HCT116 (cell line): Measurements from ENCODE around the gene HOMER2. TPM values are rescaled to one million over a fixed set of nuclear protein-coding genes. Genes with fewer than 3 reads are reported as not detected.

Experiments used
- ATAC-seq: fragments of 200-7000 bp; cut with Tn5 transposase; 2 replicates; pipeline ENCODE4 v1.9.1; 2020; ENCODE audit warnings: mild to moderate bottlenecking, moderate library complexity
- BruUV-seq: library from RNA; stranded (reverse); fragments of 400-500 nt; replicated peaks from 2 replicates; lab custom pipeline; 2021; lab: Mats Ljungman, UMichigan
- CTCF ChIA-PET: fragments of 300-600 bp; sonication (Branson Sonifier 250); formaldehyde crosslinking; loops from one replicate; lab custom pipeline; 2021; ENCODE audit warnings: antibody characterized with exemption; lab: Charles Lee
- POLR2A ChIA-PET: fragments of 300-600, 350-600 bp; sonication (Branson Sonifier 250); formaldehyde crosslinking; loops from one replicate; lab custom pipeline; 2021; ENCODE audit warnings: antibody characterized with exemption; lab: Charles Lee
- RAD21 ChIA-PET, 2 experiments: fragments of 300-600 bp; sonication (Branson Sonifier 250); formaldehyde crosslinking; loops; one replicate each; lab custom pipeline; 2023; ENCODE audit warnings: low total read pairs in 2 of 2; ENCODE audit not compliant: uncharacterized antibody in 2 of 2, unreplicated experiment in 2 of 2, low non-redundant PET in 1 of 2; lab: Charles Lee
- DNase-seq: peaks from one replicate; pipeline ENCODE4 v3.0.0-alpha.2; 2010; ENCODE audit warnings: low read depth, low spot score
- H2AFZ ChIP-seq: fragments of 200-600 bp; shearing (Covaris generic), sonication (generic); 2 replicates; pipeline ENCODE4 v1.6.1; 2017; ENCODE audit warnings: low read depth, mixed run types, mixed read lengths, antibody characterized with exemption, low read length; ENCODE audit not compliant: poor library complexity, severe bottlenecking
- H3K27ac ChIP-seq: 2 replicates; pipeline ENCODE4 v1.5.1; 2012; ENCODE audit warnings: low read depth, low read length
- H3K27me3 ChIP-seq: fragments of 200-600 bp; sonication (generic); 2 replicates; pipeline ENCODE4 v1.6.1; 2016; ENCODE audit warnings: mixed run types, low read length, mixed read lengths; ENCODE audit not compliant: insufficient read depth
- H3K36me3 ChIP-seq, 2 experiments: fragments of 200-500 bp in 1 of 2; fragments of 200-600 bp in 1 of 2; sonication (Bioruptor generic) in 1 of 2; sonication (generic) in 1 of 2; 2 replicates each; pipeline versions ENCODE4 v1.5.1 to v1.6.1; 2014 to 2016; ENCODE audit warnings: low read length in 2 of 2, inconsistent platforms in 1 of 2, mixed read lengths in 1 of 2, mixed run types in 1 of 2; ENCODE audit not compliant: insufficient read depth in 2 of 2, control insufficient read depth in 1 of 2
- H3K4me1 ChIP-seq, 2 experiments: fragments of 200-600 bp in 1 of 2; sonication (generic) in 1 of 2; 2 replicates each; pipeline versions ENCODE4 v1.5.1 to v1.6.1; 2012 to 2017; ENCODE audit warnings: low read length in 2 of 2, inconsistent platforms in 1 of 2, mild to moderate bottlenecking in 1 of 2, mixed read lengths in 1 of 2, mixed run types in 1 of 2, moderate library complexity in 1 of 2; ENCODE audit not compliant: insufficient read depth in 2 of 2, control insufficient read depth in 1 of 2
- H3K4me2 ChIP-seq: fragments of 200-600 bp; sonication (generic); 2 replicates; pipeline ENCODE4 v1.6.1; 2017; ENCODE audit warnings: mixed run types, low read length, mixed read lengths
- H3K4me3 ChIP-seq, 2 experiments: fragments of 200-600 bp in 1 of 2; sonication (generic) in 1 of 2; replicated peaks in 1 of 2; 2 replicates each; pipeline ENCODE4 v1.5.1; 2011 to 2016; ENCODE audit warnings: low read length in 2 of 2, control low read depth in 1 of 2, low read depth in 1 of 2, mild to moderate bottlenecking in 1 of 2, mixed read lengths in 1 of 2, mixed run types in 1 of 2
- H3K79me2 ChIP-seq: fragments of 200-600 bp; sonication (generic); 2 replicates; pipeline ENCODE4 v1.6.1; 2017; ENCODE audit warnings: mild to moderate bottlenecking, mixed run types, low read length, moderate library complexity, mixed read lengths; ENCODE audit not compliant: insufficient read depth
- H3K9ac ChIP-seq: fragments of 200-600 bp; sonication (generic); 2 replicates; pipeline ENCODE4 v1.6.1; 2016; ENCODE audit warnings: low read length, mixed read lengths
- H3K9me2 ChIP-seq: fragments of 200-600 bp; sonication (generic), shearing (Covaris generic); 2 replicates; pipeline ENCODE4 v1.6.1; 2017; ENCODE audit warnings: mixed run types, mild to moderate bottlenecking, moderate library complexity; ENCODE audit not compliant: insufficient read depth
- H3K9me3 ChIP-seq, 2 experiments: fragments of 200-500 bp in 1 of 2; fragments of 200-600 bp in 1 of 2; sonication (Bioruptor generic) in 1 of 2; sonication (generic) in 1 of 2; 2 replicates each; pipeline ENCODE4 v1.6.1; 2014 to 2017; ENCODE audit warnings: low read length in 2 of 2, mixed read lengths in 2 of 2, inconsistent platforms in 1 of 2, low read depth in 1 of 2, mild to moderate bottlenecking in 1 of 2, mixed run types in 1 of 2, moderate library complexity in 1 of 2; ENCODE audit not compliant: control insufficient read depth in 1 of 2, insufficient read depth in 1 of 2
- H4K20me1 ChIP-seq: fragments of 200-600 bp; sonication (generic), shearing (Covaris generic); 2 replicates; pipeline ENCODE4 v1.6.1; 2017; ENCODE audit warnings: mixed run types, mild to moderate bottlenecking, moderate library complexity; ENCODE audit not compliant: insufficient read depth
- CEBPB ChIP-seq: IDR thresholded peaks from 2 replicates; pipeline ENCODE4 v1.6.1; 2012; ENCODE audit warnings: low read depth
- ELF1 ChIP-seq: IDR thresholded peaks from 2 replicates; pipeline ENCODE4 v1.6.1; 2012; ENCODE audit warnings: low read depth, borderline replicate concordance
- EZH2phosphoT487 ChIP-seq: fragments of 200-600 bp; IDR thresholded peaks from 2 replicates; pipeline ENCODE4 v1.6.1; 2018; ENCODE audit warnings: antibody characterized with exemption, borderline replicate concordance
- JUND ChIP-seq: IDR thresholded peaks from 2 replicates; pipeline ENCODE4 v1.6.1; 2012
- POLR2AphosphoS5 ChIP-seq: IDR thresholded peaks from 2 replicates; pipeline ENCODE4 v1.6.1; 2011; ENCODE audit warnings: mild to moderate bottlenecking, low read depth, low read length, moderate library complexity
- RAD21 ChIP-seq: IDR thresholded peaks from 2 replicates; pipeline ENCODE4 v1.6.1; 2012; ENCODE audit warnings: low read depth, mild to moderate bottlenecking
- SIN3A ChIP-seq: IDR thresholded peaks from 2 replicates; pipeline ENCODE4 v1.6.1; 2012; ENCODE audit warnings: low read depth
- ZFX ChIP-seq: fragments of 450-650 bp; IDR thresholded peaks from 2 replicates; pipeline ENCODE4 v1.6.1; 2017
- ZNF274 ChIP-seq: fragments of 200-500 bp; sonication (Bioruptor generic); IDR thresholded peaks from 2 replicates; pipeline ENCODE4 v1.6.1; 2014; ENCODE audit warnings: mild to moderate bottlenecking, low read depth, low read length, inconsistent platforms
- intact Hi-C: fragments of 100-400 bp; cut with micrococcal nuclease; formaldehyde crosslinking; loops from 2 replicates; pipeline ENCODE4 v1.10.0; 2022
- total RNA-seq: library from RNA; stranded (reverse); gene quantifications from one replicate; pipeline ENCODE4 v1.2.1, GENCODE V29; 2021; ENCODE audit not compliant: unreplicated experiment
- TF ChIP-seq, protein P1 (sequence below): IDR thresholded peaks from 2 replicates; pipeline ENCODE4 v1.6.1; 2012
- TF ChIP-seq, protein P2 (sequence below): IDR thresholded peaks from 2 replicates; pipeline ENCODE4 v1.6.1; 2012; ENCODE audit warnings: low read depth
- TF ChIP-seq, protein P3 (sequence below), 3 experiments: fragments of 200-600 bp in 1 of 3; sonication (generic) in 1 of 3; IDR thresholded peaks in 2 of 3; conservative IDR thresholded peaks in 1 of 3; 2 replicates each; pipeline ENCODE4 v1.5.1; 2012 to 2017; ENCODE audit warnings: low read depth in 2 of 3, low read length in 2 of 3, antibody characterized with exemption in 1 of 3, borderline replicate concordance in 1 of 3, control low read depth in 1 of 3, mild to moderate bottlenecking in 1 of 3, mixed read lengths in 1 of 3, mixed run types in 1 of 3, moderate library complexity in 1 of 3; ENCODE audit not compliant: insufficient read depth in 1 of 3

Gene HOMER2
- total RNA-seq, 1 experiment from 2014 or later: 3.9 TPM

DNA sequence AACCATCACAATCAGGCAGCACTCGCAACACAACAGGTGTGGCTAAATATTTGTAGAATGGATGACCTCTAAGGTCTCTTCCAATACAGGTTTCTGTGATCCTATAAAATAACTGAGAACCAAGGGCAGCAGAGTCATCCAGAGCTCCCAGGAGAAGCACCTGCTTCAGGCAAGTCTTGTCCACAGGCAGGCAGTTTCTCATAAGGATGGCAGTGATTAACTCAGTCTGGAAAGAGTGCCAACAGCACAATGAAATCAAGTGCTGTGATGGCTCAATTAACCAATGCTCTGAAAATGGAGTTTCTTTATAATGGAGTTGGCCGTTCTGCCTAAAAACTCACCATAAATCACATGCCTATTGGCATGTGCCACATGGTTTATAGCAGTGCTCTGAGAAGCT is 70.8 kb downstream of the HOMER2 start:
- ChIA-PET CTCF (no interaction called here), POLR2A (interaction anchor here (0.5 kb wide), 1 partner anchor 138 kb away, joined by 3 read pairs; no protein-coding TSS in a partner anchor), RAD21 (no interaction called here)
- ATAC-seq: no peak
- H3K9ac ChIP-seq: no peak overlapping the region
- H3K4me1 ChIP-seq: no peaks in the 10 kb centered on the region
- intact Hi-C loops: no loop called here
- H3K4me2 ChIP-seq: no peak overlapping the region
- H2AFZ ChIP-seq: no peak overlapping the region
- H3K27me3 ChIP-seq: no peaks in the 10 kb centered on the region
- TF ChIP-seq, protein P1, sequence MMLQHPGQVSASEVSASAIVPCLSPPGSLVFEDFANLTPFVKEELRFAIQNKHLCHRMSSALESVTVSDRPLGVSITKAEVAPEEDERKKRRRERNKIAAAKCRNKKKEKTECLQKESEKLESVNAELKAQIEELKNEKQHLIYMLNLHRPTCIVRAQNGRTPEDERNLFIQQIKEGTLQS: no peak
- no TSS peak for BruUV-seq
- DNase-seq: no peak
- H4K20me1 ChIP-seq: no peaks in the 10 kb centered on the region
- no peak overlapping the region for H3K4me3 ChIP-seq
- H3K9me2 ChIP-seq: no peaks in the 10 kb centered on the region
- H3K27ac ChIP-seq: no peak overlapping the region
- H3K9me3 ChIP-seq: no peaks in the 10 kb centered on the region
- no peaks in the 10 kb centered on the region for H3K36me3 ChIP-seq
- H3K79me2 ChIP-seq: no peaks in the 10 kb centered on the region

DNA sequence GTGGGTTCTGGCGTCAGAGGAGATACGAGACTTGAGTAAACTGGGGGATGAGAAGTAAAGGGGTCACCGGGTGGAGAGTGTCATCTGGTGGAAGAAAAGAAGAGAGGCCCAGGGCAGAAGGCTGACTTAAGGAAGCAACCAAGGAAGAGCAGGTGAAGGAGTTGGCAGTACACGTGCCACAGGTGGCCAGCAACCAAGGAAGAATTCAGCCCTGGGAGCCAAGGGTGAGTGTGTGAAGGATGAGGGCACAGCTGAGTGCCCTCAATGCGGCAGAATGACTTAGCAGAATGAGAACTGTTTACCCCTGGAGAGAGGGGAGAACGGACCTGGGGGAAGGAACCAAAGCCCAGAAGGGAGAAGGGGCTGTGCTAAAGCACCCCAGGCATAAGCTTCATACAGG is 71.8 kb downstream of the HOMER2 start:
- no peaks in the 10 kb centered on the region for H3K79me2 ChIP-seq
- no peaks in the 10 kb centered on the region for H3K36me3 ChIP-seq
- no peaks in the 10 kb centered on the region for H4K20me1 ChIP-seq
- no peak overlapping the region for H3K4me3 ChIP-seq
- H3K9me2 ChIP-seq: no peaks in the 10 kb centered on the region
- BruUV-seq: no TSS peak
- POLR2A ChIA-PET: no interaction called here
- no peaks in the 10 kb centered on the region for H3K9me3 ChIP-seq
- DNase-seq: no peak
- ATAC-seq: no peak
- no peaks in the 10 kb centered on the region for H3K27me3 ChIP-seq
- RAD21 ChIA-PET: no interaction called here
- CTCF ChIA-PET: no interaction called here
- no peak overlapping the region for H3K4me2 ChIP-seq
- H3K4me1 ChIP-seq: peaks cover 0 to 4% of the 10 kb centered on the region in 2 experiments; a peak in 1 of 4 replicates
- intact Hi-C loops: no loop called here
- H3K27ac ChIP-seq: no peak overlapping the region
- no peak overlapping the region for H2AFZ ChIP-seq
- H3K9ac ChIP-seq: no peak overlapping the region
- TF ChIP-seq JUND (no peak), CEBPB (no peak), ZNF274 (no peak), POLR2AphosphoS5 (no peak), SIN3A (no peak), EZH2phosphoT487 (no peak), ZFX (no peak), RAD21 (no peak), ELF1 (no peak)
- TF ChIP-seq, protein P2, sequence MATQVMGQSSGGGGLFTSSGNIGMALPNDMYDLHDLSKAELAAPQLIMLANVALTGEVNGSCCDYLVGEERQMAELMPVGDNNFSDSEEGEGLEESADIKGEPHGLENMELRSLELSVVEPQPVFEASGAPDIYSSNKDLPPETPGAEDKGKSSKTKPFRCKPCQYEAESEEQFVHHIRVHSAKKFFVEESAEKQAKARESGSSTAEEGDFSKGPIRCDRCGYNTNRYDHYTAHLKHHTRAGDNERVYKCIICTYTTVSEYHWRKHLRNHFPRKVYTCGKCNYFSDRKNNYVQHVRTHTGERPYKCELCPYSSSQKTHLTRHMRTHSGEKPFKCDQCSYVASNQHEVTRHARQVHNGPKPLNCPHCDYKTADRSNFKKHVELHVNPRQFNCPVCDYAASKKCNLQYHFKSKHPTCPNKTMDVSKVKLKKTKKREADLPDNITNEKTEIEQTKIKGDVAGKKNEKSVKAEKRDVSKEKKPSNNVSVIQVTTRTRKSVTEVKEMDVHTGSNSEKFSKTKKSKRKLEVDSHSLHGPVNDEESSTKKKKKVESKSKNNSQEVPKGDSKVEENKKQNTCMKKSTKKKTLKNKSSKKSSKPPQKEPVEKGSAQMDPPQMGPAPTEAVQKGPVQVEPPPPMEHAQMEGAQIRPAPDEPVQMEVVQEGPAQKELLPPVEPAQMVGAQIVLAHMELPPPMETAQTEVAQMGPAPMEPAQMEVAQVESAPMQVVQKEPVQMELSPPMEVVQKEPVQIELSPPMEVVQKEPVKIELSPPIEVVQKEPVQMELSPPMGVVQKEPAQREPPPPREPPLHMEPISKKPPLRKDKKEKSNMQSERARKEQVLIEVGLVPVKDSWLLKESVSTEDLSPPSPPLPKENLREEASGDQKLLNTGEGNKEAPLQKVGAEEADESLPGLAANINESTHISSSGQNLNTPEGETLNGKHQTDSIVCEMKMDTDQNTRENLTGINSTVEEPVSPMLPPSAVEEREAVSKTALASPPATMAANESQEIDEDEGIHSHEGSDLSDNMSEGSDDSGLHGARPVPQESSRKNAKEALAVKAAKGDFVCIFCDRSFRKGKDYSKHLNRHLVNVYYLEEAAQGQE: no peak
- TF ChIP-seq, protein P3, sequence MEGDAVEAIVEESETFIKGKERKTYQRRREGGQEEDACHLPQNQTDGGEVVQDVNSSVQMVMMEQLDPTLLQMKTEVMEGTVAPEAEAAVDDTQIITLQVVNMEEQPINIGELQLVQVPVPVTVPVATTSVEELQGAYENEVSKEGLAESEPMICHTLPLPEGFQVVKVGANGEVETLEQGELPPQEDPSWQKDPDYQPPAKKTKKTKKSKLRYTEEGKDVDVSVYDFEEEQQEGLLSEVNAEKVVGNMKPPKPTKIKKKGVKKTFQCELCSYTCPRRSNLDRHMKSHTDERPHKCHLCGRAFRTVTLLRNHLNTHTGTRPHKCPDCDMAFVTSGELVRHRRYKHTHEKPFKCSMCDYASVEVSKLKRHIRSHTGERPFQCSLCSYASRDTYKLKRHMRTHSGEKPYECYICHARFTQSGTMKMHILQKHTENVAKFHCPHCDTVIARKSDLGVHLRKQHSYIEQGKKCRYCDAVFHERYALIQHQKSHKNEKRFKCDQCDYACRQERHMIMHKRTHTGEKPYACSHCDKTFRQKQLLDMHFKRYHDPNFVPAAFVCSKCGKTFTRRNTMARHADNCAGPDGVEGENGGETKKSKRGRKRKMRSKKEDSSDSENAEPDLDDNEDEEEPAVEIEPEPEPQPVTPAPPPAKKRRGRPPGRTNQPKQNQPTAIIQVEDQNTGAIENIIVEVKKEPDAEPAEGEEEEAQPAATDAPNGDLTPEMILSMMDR (IDR thresholded peaks at IDR 0.05 in 2 of 3, conservative IDR thresholded peaks at IDR 0.05 in 1 of 3; ENCODE audit: borderline replicate concordance in 1 of 3, insufficient read depth in 1 of 3, low read depth in 2 of 3, low read length in 2 of 3): no peak
- TF ChIP-seq, protein P1: no peak
